Tibial artery (tissue), 4 donors: Measurements from ENCODE around the gene PTPRN2.
A peak's percentile ranks its signal among the peaks of the same experiment; 100 is the strongest.

Experiments
- DNase-seq, 2 donors: peaks; one replicate each; pipeline ENCODE4 v3.0.0-alpha.2; 2019
- H3K27ac ChIP-seq, 2 donors: fragments of 200-600 bp; sonication (generic) in 1 of 2; 1 replicate in 1 of 2; 2 replicates in 1 of 2; pipeline ENCODE4 v1.5.1; 2018 to 2019; ENCODE audit warnings: mild to moderate bottlenecking in 1 of 2
- H3K27me3 ChIP-seq, 2 donors: fragments of 200-600 bp; sonication (generic) in 1 of 2; one replicate each; pipeline versions ENCODE4 v1.5.1 to v1.6.0; 2016 to 2019
- H3K36me3 ChIP-seq, 3 donors: fragments of 200-600 bp; sonication (generic) in 2 of 3; one replicate each; pipeline ENCODE4 v1.5.1; 2016 to 2019; ENCODE audit warnings: mild to moderate bottlenecking in 2 of 3
- H3K4me1 ChIP-seq, 4 donors: fragments of 200-600 bp; sonication (generic) in 2 of 4; 1 replicate in 3 of 4; 2 replicates in 1 of 4; pipeline ENCODE4 v1.5.1; 2016 to 2019
- H3K4me3 ChIP-seq, 2 donors: fragments of 200-600 bp; sonication (generic) in 1 of 2; 1 replicate in 1 of 2; 2 replicates in 1 of 2; pipeline ENCODE4 v1.5.1; 2018 to 2019; ENCODE audit warnings: mild to moderate bottlenecking in 2 of 2
- H3K9me3 ChIP-seq, 3 donors: fragments of 200-600 bp; sonication (generic) in 1 of 3; one replicate each; pipeline ENCODE4 v1.5.1; 2016 to 2019
- intact Hi-C: fragments of 100-400 bp; cut with DNase I; formaldehyde crosslinking; loops from one replicate; pipeline ENCODE4 v1.15.0; 2023; ENCODE audit warnings: low total_unique reads
- TF ChIP-seq, protein P1 (sequence below), 2 experiments: fragments of 200-600 bp in 1 of 2; fragments of 450-650 bp in 1 of 2; IDR thresholded peaks; one replicate each; pipeline ENCODE4 v1.5.1; 2017 to 2019; ENCODE audit warnings: antibody characterized with exemption in 2 of 2, mild to moderate bottlenecking in 1 of 2, moderate library complexity in 1 of 2

The PTPRN2 gene

DNA sequence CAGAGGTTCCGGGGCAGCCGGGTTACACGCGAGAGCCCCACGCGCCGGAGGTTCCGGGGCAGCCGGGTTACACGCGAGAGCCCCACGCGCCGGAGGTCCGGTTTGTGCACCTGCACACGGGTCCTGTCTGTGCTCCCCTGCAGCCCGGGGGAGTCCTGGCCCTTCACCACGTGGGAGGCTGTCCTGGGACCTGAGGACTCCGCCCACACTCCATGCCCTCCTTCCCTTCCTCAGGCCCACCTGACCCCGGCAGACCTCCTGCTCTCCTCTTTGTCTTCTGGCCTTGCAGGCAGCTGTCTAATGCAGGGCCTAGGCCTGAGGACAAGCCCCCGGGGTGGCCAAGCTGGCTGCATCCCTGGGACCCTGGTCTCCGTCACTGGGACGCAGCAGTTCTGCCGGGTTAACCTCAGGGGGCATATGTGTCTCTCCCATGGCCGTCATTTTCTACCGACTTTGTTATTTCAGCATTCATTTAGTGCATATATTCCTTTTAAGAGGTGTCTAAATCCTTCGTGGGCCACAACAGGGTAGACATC, 876.2 kb downstream of the PTPRN2 start:
- Histone ChIP-seq H3K27ac (no peak overlapping the region), H3K9me3 (peaks cover 0 to 5% (median 0%) of the 10 kb centered on the region in 3 donors), H3K36me3 (no peaks in the 10 kb centered on the region), H3K4me3 (no peak overlapping the region), H3K27me3 (peaks cover 0 to 4% of the 10 kb centered on the region in 2 donors), H3K4me1 (no peaks in the 10 kb centered on the region)
- intact Hi-C loops: no loop called here
- peak in 1 of 2 donors; percentile 47 for DNase-seq
- TF ChIP-seq, protein P1, sequence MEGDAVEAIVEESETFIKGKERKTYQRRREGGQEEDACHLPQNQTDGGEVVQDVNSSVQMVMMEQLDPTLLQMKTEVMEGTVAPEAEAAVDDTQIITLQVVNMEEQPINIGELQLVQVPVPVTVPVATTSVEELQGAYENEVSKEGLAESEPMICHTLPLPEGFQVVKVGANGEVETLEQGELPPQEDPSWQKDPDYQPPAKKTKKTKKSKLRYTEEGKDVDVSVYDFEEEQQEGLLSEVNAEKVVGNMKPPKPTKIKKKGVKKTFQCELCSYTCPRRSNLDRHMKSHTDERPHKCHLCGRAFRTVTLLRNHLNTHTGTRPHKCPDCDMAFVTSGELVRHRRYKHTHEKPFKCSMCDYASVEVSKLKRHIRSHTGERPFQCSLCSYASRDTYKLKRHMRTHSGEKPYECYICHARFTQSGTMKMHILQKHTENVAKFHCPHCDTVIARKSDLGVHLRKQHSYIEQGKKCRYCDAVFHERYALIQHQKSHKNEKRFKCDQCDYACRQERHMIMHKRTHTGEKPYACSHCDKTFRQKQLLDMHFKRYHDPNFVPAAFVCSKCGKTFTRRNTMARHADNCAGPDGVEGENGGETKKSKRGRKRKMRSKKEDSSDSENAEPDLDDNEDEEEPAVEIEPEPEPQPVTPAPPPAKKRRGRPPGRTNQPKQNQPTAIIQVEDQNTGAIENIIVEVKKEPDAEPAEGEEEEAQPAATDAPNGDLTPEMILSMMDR (IDR thresholded peaks at IDR 0.05): no peak

DNA sequence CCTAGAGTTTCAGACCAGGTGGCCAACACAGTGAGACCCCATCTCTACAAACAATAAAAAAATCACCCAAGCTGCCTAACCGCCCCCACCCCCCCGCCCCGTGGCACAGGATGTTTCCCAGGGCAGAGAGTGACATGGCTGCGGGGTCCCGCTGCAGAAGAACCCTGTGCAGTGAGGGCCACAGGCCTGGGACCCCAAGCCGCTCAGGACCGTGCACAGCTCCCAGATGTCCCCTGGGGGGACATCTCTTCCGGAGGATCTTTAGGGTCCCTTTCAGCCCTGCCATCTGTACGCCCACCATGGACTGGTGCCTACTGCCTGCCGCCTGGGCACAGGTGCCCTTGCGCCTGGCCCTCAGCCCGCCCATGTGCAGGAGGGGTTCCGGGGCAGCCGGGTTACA, 877.2 kb downstream of the PTPRN2 start:
- intact Hi-C loops: no loop called here
- H3K4me3 ChIP-seq: no peak overlapping the region
- H3K36me3 ChIP-seq: no peaks in the 10 kb centered on the region
- no peaks in the 10 kb centered on the region for H3K9me3 ChIP-seq
- DNase-seq: peak in 1 of 2 donors; percentile 37
- H3K27ac ChIP-seq: no peak overlapping the region
- peaks cover 0 to 13% of the 10 kb centered on the region in 2 donors for H3K27me3 ChIP-seq
- TF ChIP-seq, protein P1 (IDR thresholded peaks at IDR 0.05): no peak
- no peaks in the 10 kb centered on the region for H3K4me1 ChIP-seq

DNA sequence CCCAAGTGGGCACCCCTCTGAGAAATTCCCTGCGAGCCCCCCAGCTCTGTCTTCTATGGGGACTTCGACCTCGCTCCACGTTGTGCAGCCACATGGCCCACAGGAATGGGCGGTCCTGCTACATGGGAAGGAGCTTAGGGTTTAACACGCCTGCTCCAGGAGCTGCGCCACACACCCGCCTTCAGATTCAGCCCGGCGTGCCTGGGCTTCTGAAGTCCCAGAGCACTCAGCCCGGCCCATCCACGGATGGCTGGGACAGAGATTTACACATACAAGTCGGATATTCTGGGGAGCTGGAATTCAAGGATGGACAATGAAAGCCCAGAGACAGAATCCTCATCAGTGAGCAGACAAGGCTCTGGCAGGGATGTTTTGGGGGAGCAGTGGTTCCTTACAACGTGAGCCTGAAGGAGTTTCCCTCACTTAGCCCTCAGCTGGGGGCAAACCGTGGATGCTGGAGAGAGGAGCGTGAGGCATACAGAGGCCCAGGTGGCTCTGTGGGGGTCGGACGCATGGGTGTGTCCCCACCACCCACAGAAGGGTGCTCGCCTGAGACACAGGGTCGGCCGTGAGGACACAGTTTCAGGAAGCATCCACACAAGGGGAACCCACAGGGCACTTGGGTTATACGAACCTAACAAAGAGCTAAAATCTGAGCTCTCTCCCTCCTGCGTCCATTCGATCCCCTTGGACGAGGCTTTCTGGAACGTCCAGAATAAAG, 877.9 kb downstream of the PTPRN2 start:
- Histone ChIP-seq H3K4me1 (no peaks in the 10 kb centered on the region), H3K27me3 (peaks cover 0 to 13% of the 10 kb centered on the region in 2 donors), H3K36me3 (no peaks in the 10 kb centered on the region), H3K27ac (no peak overlapping the region), H3K4me3 (no peak overlapping the region), H3K9me3 (no peaks in the 10 kb centered on the region)
- intact Hi-C loops: no loop called here
- TF ChIP-seq, protein P1 (IDR thresholded peaks at IDR 0.05): no peak
- peak in 1 of 2 donors; percentile 56 for DNase-seq

- DNase-seq: peak in 1 of 2 donors; percentile 42
- intact Hi-C loops: no loop called here
These were observed 878.7 kb downstream of the PTPRN2 start for GRCh38 chr7:157708919-157709295.

DNA sequence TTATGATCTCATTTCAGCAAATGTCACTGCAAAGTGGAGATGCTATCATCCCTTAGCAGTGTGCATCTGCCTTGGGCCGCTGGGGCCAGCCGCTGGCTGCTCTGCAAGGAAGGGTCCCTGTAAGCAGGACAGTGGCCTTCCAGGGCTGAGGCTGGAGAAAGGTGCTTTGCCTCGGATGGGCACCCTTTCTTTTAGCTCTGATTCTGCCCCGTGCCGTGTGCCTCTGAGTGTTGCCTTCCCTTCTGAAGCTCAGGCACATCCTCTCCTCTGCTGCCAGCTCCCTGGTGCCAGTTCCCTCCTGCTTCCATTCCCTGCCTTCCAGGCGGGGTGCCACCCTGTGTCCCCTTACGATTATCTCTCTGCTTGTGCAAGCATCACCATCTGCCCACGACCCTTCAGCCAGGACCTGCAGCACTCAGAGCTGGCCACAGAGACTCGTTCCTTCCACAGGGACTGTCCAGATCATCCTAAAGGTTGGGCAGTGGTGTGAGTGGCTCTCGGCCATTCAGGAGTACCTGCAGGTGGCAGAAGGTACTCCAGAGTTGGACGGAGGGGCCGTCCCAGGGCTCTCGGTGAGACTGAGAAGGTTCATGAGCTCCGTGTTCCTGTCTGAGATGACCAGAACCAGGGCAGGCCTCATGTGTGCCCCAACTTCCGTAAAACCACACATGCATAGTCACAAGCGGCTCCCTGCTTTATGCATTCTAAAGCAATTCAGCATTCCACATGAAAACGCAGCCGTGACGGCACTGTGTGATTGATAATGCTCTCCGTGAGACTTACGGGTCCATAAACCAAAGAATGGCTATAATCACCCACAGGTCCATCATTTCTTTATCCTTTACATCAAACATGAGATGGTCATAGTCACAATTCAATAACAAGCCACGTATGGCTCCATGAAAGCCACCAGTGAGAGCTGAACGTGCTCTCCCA, 879.4 kb downstream of the PTPRN2 start:
- intact Hi-C loops: no loop called here
- Histone ChIP-seq H3K27ac (no peak overlapping the region), H3K36me3 (no peaks in the 10 kb centered on the region), H3K9me3 (no peaks in the 10 kb centered on the region), H3K4me1 (no peaks in the 10 kb centered on the region), H3K4me3 (no peak overlapping the region), H3K27me3 (peaks cover 0 to 15% of the 10 kb centered on the region in 2 donors)
- TF ChIP-seq, protein P1 (IDR thresholded peaks at IDR 0.05): no peak
- peak in 1 of 2 donors; percentile 60 for DNase-seq

More at GRCh38 chr7:157708919-157709295, 878.7 kb downstream of the PTPRN2 start:
- Histone ChIP-seq H3K36me3 (no peaks in the 10 kb centered on the region), H3K9me3 (no peaks in the 10 kb centered on the region), H3K27ac (no peak overlapping the region), H3K4me1 (no peaks in the 10 kb centered on the region), H3K27me3 (peaks cover 0 to 13% of the 10 kb centered on the region in 2 donors), H3K4me3 (no peak overlapping the region)
- TF ChIP-seq, protein P1 (IDR thresholded peaks at IDR 0.05): no peak
